ENCODE data around the gene FLNB. TPM values are rescaled to one million over a fixed set of nuclear protein-coding genes. Genes with fewer than 3 reads are reported as not detected.

The FLNB gene
- total RNA-seq, 4 donors from 2014 or later: 116 to 533 (median 439) TPM

DNA sequence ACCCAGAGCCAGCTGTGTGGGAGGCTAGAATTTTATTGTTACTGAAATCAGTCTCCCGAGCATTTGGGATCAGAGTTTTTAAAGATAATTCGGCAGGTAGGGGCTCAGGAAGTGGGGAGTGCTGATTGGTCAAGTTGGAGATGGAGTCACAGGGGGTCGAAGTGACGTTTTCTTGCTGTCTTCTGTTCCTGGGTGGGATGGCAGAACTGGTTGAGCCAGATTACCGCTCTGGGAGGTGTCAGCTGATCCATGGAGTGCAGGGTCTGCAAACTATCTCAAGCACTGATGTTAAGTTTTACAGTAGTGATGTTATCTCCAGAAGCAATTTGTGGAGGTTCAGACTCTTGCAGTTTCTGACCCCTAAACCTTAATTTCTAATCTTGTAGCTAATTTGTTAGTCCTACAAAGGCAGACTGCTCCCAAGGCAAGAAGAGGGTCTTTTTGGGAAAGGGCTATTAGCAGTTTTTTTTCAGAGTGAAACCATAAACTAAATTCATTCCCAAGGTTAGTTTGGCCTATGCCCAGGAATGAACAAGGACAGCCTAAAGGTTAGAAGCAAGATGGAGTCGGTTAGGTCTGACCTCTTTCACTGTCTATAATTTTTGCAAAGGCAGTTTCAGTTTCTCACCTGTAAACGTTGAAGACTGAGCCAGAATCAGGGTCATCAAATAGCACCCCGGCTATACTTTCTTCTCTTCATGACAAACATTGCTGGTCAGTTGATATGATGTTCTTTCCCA, 28.2 kb downstream of the FLNB start:
- no peak overlapping the region for H3K27ac ChIP-seq
- H3K4me3 ChIP-seq: no peak overlapping the region
- DNase-seq: no peak
- no peaks in the 10 kb centered on the region for H3K36me3 ChIP-seq
- no peaks in the 10 kb centered on the region for H3K27me3 ChIP-seq
- H3K9me3 ChIP-seq: no peaks in the 10 kb centered on the region
- TF ChIP-seq, protein P1, sequence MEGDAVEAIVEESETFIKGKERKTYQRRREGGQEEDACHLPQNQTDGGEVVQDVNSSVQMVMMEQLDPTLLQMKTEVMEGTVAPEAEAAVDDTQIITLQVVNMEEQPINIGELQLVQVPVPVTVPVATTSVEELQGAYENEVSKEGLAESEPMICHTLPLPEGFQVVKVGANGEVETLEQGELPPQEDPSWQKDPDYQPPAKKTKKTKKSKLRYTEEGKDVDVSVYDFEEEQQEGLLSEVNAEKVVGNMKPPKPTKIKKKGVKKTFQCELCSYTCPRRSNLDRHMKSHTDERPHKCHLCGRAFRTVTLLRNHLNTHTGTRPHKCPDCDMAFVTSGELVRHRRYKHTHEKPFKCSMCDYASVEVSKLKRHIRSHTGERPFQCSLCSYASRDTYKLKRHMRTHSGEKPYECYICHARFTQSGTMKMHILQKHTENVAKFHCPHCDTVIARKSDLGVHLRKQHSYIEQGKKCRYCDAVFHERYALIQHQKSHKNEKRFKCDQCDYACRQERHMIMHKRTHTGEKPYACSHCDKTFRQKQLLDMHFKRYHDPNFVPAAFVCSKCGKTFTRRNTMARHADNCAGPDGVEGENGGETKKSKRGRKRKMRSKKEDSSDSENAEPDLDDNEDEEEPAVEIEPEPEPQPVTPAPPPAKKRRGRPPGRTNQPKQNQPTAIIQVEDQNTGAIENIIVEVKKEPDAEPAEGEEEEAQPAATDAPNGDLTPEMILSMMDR (IDR thresholded peaks at IDR 0.05): no peak
- TF ChIP-seq POLR2A (IDR thresholded peaks at IDR 0.05): no peak
- peaks cover 4 to 50% (median 9%) of the 10 kb centered on the region in 4 donors for H3K4me1 ChIP-seq

DNA sequence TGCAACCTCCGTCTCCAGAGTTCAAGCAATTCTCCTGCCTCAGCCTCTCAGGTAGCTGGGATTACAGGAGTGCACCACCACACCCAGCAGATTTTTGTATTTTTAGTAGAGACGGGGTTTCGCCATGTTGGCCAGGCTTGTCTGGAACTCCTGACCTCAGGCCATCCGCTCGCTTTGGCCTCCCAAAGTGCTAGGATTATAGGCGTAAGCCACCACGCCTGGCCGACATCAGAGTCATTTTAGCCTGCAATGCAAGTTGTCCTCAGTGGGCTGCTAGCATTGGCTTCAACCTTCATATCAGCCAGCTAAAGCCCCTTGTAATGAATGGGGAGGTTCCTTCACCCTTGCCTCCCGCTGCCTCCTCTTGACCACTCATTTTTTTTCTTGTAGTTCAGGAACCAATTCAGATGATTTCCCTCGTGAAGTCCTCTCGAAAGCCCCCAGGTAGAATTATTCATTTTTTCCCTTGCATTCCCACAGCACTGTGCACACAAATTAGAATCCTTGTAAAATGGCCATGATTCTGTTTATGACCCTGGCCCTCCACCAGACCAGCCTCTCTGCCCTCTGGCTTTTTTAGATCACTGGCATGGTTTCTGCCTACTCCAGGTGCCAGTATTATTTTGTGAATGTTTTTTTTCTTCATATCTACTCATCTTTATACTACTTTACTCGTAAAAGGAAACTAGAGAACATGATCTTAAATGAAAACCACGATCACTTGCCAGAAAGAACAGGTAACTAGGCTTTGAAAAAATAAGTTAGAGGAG, 29.1 kb downstream of the FLNB start:
- TF ChIP-seq POLR2A (IDR thresholded peaks at IDR 0.05): no peak
- TF ChIP-seq, protein P1 (IDR thresholded peaks at IDR 0.05): no peak
- Histone ChIP-seq H3K4me1 (peaks cover 4 to 59% (median 9%) of the 10 kb centered on the region in 4 donors), H3K27me3 (no peaks in the 10 kb centered on the region), H3K9me3 (no peaks in the 10 kb centered on the region), H3K4me3 (no peak overlapping the region), H3K36me3 (no peaks in the 10 kb centered on the region), H3K27ac (no peak overlapping the region)
- no peak for DNase-seq

DNA sequence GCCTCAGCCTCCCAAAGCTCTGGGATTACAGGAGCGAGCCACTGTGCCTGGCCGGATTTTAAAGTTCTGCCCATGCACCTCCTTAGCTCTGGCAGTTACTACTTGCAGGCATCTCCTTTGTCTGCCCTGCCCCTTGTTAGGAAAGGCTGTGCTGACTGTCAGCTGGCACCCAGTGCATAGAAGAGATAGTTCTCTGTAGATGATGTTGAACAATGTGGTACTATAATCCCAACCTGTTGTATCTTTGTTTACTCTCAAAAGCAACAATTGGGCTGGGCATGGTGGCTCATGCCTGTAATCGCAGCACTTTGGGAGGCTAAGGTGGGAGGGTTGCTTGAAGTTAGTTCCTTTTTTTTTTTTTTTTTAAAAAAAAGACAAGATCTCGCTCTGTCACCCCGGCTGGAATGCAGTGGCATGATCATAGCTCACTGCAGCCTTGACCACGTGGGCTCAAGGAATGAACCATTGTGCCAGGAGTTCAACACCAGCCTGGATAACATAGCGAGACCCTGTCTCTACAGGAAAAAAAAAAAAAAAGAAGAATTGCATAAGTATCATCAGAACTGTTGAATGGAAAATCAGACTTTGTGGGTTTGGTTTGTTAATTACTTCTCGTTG, 30.6 kb downstream of the FLNB start:
- H3K27ac ChIP-seq: no peak overlapping the region
- TF ChIP-seq, protein P1 (IDR thresholded peaks at IDR 0.05): no peak
- no peak for TF ChIP-seq POLR2A (IDR thresholded peaks at IDR 0.05)
- no peaks in the 10 kb centered on the region for H3K27me3 ChIP-seq
- no peak overlapping the region for H3K4me3 ChIP-seq
- no peaks in the 10 kb centered on the region for H3K9me3 ChIP-seq
- H3K4me1 ChIP-seq: peaks cover 4 to 71% (median 9%) of the 10 kb centered on the region in 4 donors
- no peak for DNase-seq
- H3K36me3 ChIP-seq: no peaks in the 10 kb centered on the region

DNA sequence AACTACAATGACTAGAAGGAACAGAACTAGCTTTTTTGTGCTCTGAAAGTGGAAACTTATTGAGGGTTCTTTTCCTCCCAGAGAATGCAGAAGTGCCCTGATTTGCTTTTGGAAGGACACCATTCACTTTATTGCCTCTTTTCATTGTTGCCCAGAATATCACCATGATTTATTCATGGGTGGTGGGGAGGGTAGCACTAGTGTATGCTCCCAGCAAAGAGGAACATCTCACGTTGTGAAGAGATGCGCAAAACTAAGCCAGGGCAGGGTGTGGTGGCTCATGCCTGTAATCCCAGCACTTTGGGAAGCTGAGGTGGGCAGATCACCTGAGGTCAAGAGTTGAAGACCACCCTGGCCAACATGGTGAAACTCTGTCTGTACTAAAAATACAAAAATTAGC, 31.4 kb downstream of the FLNB start:
- no peak overlapping the region for H3K4me3 ChIP-seq
- H3K9me3 ChIP-seq: no peaks in the 10 kb centered on the region
- H3K27me3 ChIP-seq: no peaks in the 10 kb centered on the region
- H3K4me1 ChIP-seq: peaks cover 4 to 71% (median 7%) of the 10 kb centered on the region in 4 donors
- no peaks in the 10 kb centered on the region for H3K36me3 ChIP-seq
- TF ChIP-seq POLR2A (IDR thresholded peaks at IDR 0.05): no peak
- TF ChIP-seq, protein P1 (IDR thresholded peaks at IDR 0.05): no peak
- DNase-seq: no peak
- H3K27ac ChIP-seq: peak overlapping the region in 2 of 4 donors; percentile 9 to 16

DNA sequence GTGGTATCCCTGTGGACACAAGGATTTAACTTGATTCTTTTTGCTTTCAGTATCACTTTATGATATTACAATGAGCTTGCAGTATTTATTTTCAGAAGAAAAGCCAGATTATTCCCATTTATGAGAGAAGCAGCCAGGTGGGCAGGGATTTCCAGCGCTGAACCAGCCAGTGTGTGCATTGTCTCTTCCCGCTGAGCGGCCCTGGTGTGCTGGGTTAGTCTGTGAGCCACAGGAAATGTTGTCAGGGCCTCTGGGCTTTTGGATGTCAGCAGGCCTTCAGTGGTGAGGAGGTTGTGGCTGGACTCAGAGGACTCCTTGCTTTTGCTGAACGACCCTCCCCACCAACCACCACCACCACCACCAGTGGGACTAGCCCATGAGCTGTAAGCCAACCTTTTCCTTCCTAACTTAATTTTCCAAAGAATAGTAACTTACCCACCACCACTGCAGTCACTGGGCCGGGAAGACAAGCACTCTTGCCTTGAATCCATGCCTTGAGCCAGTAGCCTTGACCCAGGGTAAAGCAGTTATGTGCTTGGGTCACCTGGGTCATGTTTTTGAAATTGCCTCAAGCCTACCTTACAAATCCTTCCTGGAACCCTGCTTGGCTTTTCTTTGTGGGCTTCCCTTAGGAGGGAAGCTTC, 33.1 kb downstream of the FLNB start:
- Histone ChIP-seq H3K27me3 (no peaks in the 10 kb centered on the region), H3K36me3 (no peaks in the 10 kb centered on the region), H3K27ac (peak overlapping the region in 3 of 4 donors; percentile 25 to 61 (median 30)), H3K4me3 (no peak overlapping the region), H3K4me1 (peaks cover 0 to 60% (median 2%) of the 10 kb centered on the region in 4 donors), H3K9me3 (no peaks in the 10 kb centered on the region)
- DNase-seq: no peak
- TF ChIP-seq, protein P1 (IDR thresholded peaks at IDR 0.05): no peak
- TF ChIP-seq POLR2A (IDR thresholded peaks at IDR 0.05): no peak

Measured in Peyer's patch (tissue), 4 donors.